ENCODE data around the gene SYT3.
"Not testable (repeated sequence)": the region's sequence is repeated elsewhere in the genome, so short reads cannot be mapped to it uniquely, and the experiment has no call there.

Gene SYT3

GRCh38 chr19:50633973-50634372 is 5.7 kb downstream of the SYT3 start:
- DNase-seq, result no peak

GRCh38 chr19:50633359-50633758 is 6.3 kb downstream of the SYT3 start:
- DNase-seq, result no peak

GRCh38 chr19:50632151-50632835 is 7.4 kb downstream of the SYT3 start:
- no peak for DNase-seq

GRCh38 chr19:50629801-50630200 is 9.9 kb downstream of the SYT3 start:
- DNase-seq, result no peak

- DNase-seq, result no peak
Observed at GRCh38 chr19:50629194-50629593, 10.5 kb downstream of the SYT3 start.

GRCh38 chr19:50628551-50628950 is 11.1 kb downstream of the SYT3 start:
- DNase-seq, result no peak

GRCh38 chr19:50628146-50628545 is 11.5 kb downstream of the SYT3 start:
- no peak for DNase-seq

GRCh38 chr19:50626795-50627194 is 12.9 kb downstream of the SYT3 start:
- DNase-seq, result no peak

GRCh38 chr19:50626011-50626410 is 13.7 kb downstream of the SYT3 start:
- DNase-seq, result no peak

- no peak for DNase-seq
Observed at GRCh38 chr19:50624949-50625600, 14.6 kb downstream of the SYT3 start.

GRCh38 chr19:50620394-50620906 is 19.2 kb downstream of the SYT3 start:
- DNase-seq, result not testable (repeated sequence)

GRCh38 chr19:50619184-50619583 is 20.5 kb downstream of the SYT3 start:
- not testable (repeated sequence) for DNase-seq

GRCh38 chr19:50618379-50618778 is 21.3 kb downstream of the SYT3 start:
- DNase-seq, result not testable (repeated sequence)

- not testable (repeated sequence) for DNase-seq
Observed at GRCh38 chr19:50612504-50613404, 26.9 kb downstream of the SYT3 start.

- DNase-seq, result no peak
Observed at GRCh38 chr19:50607874-50608785, 31.6 kb downstream of the SYT3 start.

- DNase-seq, result no peak
Observed at GRCh38 chr19:50607388-50607787, 32.3 kb downstream of the SYT3 start.

- not testable (repeated sequence) for DNase-seq
Observed at GRCh38 chr19:50606059-50606836, 33.4 kb downstream of the SYT3 start.

GRCh38 chr19:50604264-50605073 is 35.2 kb downstream of the SYT3 start:
- not testable (repeated sequence) for DNase-seq

- DNase-seq, result no peak
Observed at GRCh38 chr19:50602935-50603334, 36.7 kb downstream of the SYT3 start.

GRCh38 chr19:50602496-50602895 is 37.2 kb downstream of the SYT3 start:
- DNase-seq, result no peak

- no peak for DNase-seq
Observed at GRCh38 chr19:50602089-50602422, 37.6 kb downstream of the SYT3 start.

Data from cortex of kidney (tissue), 1 donor.